ENCODE measurements around the gene CYP11A1.

Gene CYP11A1

GRCh38 chr15:74387141-74387541 lies 19.7 kb upstream of the CYP11A1 start:
- DNase-seq, result no peak

DNA sequence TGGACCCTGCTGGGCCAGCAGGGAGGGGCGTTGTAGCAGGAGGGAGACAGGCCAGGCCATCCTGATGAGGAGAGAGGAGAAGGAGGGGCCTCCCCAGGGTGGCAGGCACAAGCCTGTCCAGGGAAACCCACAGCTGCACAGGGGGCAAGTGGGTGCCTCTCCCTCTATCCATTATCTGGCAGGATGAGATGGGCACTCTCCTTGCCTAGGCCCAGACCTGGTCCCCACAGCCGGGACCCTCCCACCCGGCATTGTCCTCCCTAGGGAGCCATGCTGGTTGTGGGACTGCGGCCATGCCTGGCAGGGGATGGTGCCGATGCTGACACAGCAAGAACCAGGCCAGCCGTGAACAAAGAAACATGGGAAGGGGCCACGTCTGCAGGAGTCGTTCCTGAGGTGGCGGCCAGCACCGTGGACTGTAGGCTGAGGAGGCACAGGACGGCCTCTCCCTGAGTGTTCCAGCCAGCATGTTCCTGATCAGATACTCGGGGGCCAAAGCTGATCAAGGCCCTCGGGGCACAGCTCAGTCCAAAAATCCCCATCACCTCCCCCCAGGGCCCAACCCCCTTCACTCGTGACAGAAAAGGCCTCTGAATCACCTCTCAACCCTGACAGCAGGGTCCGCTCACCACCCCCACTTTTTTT lies 19.2 kb upstream of the CYP11A1 start:
- DNase-seq, result no peak

- DNase-seq, result no peak
These were observed 18.3 kb upstream of the CYP11A1 start for GRCh38 chr15:74385733-74386132.

- peak; percentile 75 for DNase-seq
These were observed 17.6 kb upstream of the CYP11A1 start for GRCh38 chr15:74384881-74385643.

DNA sequence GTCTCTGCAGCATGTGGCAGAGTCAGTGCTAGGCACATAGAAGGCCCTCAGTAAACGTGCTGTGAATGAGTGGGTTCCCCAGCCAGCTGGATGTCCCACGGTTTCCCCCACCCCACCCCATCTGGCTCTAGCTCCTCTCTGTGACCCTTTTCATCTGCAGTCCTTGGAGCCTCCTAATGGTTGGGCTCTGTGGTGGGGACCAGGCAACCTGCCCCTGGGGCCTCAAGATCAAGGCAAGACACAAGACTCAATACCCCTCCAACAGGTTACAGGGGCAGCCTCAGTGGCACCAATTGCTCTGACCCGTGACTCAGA lies 17.1 kb upstream of the CYP11A1 start:
- DNase-seq, result no peak

- DNase-seq, result no peak
These were observed 16.5 kb upstream of the CYP11A1 start for GRCh38 chr15:74383695-74384565.

DNA sequence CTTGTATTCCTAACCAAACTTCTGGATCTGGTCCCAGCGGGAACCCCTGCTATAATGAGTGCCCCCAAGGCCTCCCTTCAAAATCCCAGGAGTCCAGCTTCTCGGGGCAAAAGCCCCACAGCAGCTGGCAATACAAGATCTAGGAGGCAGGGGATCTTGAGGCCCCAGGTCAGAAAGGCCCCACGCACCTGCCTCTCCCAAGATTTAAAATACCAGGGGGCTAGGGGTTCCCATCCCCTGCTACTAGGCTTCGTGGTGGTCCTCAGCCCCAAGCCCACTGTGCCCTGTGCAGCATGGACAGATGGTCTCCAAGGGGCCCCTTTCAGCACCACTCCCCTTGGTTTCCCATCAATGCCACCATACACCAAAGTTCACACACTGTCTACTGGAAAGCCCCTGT lies 15.8 kb upstream of the CYP11A1 start:
- no peak for DNase-seq

- peak; percentile 88 for DNase-seq
These were observed 14.8 kb upstream of the CYP11A1 start for GRCh38 chr15:74382004-74382816.

- no peak for DNase-seq
These were observed 14.0 kb upstream of the CYP11A1 start for GRCh38 chr15:74381481-74381880.

- no peak for DNase-seq
These were observed 13.7 kb upstream of the CYP11A1 start for GRCh38 chr15:74381190-74381453.

GRCh38 chr15:74380361-74381189 lies 13.1 kb upstream of the CYP11A1 start:
- DNase-seq, result no peak

DNA sequence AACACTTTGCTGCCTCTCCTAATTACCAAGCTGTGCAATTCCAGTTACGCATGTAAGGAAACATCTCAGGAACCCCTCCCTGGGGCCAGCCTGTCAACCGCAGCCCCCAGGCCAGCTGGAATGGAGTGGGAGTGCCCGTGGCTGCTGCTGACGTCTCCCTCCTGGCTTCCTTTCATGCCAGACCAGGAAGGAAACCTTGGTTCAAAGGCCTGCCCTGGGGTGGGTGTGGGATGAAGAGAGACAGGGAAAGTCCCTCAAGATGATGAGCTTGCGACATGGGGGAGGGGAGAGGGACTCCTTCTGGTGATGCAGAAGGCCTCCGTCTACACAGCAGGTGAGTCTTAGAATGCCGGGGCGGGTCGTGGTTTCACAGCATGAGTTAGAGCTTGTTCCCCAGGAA lies 11.4 kb upstream of the CYP11A1 start:
- no peak for DNase-seq

DNA sequence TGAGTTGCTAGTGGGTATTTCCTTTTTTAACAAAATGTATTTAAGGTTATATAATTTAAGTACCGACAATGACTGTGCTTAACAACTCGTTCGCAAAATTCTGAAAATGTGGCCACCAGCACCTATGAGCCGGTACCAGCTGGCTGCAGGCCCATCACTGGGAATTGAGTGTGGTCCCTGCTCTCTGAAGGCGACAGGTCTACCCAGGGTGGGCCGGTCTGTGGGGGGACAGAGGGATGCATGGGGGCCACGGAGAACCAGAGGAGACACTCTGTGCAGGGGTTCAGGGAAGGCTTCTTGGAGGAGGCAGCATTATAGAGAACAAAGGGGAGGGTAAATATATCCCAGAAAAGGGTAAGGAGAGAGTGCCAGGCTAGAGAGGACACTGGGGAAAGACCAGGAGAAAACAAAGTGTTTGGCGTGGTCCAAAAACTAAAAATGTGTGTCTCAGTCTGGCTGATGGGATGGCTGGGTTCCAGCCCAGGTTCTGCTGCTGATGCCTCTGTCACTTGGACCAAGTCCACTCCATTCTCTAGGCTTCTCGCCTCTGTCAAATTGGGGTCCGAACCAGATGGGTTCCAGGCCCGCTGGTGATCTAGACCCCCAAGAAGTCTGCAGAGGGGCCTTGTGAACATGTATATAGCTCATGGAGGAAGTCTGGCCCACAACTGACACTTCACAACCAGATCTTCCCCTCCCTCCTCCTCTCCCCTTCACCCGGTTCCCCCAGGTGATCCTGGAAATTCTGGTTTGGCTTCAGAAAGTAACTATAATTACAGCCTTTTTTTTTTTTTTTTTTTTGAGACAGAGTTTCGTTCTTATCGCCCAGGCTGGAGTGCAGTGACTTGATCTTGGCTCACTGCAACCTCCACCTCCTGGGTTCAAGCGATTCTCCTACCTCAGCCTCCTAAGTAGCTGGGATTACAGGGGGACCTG lies 10.7 kb upstream of the CYP11A1 start:
- DNase-seq, result no peak

DNA sequence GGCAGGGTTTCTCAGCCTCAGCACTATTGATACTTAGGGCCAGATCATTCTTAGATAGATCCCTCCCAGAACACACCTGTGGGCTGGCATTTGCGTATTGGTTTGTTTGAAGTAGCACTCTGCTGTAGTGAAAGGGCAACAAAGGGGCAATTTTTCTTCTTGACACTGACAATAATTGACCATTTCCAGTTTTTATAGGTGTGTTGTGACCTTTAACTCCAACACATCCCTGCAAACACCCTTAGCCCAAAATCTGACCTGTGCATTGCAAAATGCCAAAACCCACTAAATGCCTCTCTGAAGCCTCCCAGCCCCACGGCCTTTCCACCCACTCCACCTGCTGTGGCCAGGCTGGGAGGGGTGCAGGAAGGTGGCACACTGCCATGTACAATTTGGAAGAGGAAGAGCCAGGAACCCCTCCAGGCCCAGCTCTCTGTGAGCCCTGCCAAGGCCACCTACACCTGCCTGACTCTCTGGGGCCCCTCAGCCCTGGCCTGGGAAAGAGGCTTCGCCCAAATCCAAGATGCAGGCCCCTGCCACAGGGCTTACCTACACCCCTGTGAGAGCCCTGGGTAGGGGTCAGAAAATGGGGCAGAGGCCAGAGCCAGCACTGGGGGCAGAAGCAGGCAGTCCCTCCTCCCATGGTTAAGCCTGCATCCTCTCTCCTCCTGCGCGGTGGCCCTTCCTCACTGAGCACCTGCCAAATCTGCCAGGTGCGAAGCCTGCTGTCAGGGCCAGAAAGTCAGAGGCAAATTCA lies 9.6 kb upstream of the CYP11A1 start:
- no peak for DNase-seq

- DNase-seq, result no peak
These were observed 8.8 kb upstream of the CYP11A1 start for GRCh38 chr15:74376226-74376625.

DNA sequence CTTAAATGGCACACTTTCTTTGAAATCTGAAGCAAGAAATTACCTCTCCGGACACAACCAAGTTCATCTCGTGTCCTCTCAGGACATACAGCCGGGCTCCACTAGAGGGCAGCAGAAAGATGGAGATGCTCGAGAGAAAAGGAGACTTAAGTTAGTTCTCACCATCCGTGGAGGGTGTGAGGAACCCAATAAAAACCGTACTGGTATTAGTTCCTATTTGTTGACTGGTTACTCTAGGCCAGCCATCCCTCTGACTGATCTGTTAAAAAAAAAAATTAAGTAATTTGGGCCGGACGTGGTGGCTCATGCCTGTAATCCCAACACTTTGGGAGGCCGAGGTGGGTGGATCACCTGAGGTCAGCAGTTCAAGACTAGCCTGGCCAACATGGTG lies 7.9 kb upstream of the CYP11A1 start:
- DNase-seq, result peak; percentile 89

- DNase-seq, result no peak
These were observed 7.3 kb upstream of the CYP11A1 start for GRCh38 chr15:74374648-74375302.

DNA sequence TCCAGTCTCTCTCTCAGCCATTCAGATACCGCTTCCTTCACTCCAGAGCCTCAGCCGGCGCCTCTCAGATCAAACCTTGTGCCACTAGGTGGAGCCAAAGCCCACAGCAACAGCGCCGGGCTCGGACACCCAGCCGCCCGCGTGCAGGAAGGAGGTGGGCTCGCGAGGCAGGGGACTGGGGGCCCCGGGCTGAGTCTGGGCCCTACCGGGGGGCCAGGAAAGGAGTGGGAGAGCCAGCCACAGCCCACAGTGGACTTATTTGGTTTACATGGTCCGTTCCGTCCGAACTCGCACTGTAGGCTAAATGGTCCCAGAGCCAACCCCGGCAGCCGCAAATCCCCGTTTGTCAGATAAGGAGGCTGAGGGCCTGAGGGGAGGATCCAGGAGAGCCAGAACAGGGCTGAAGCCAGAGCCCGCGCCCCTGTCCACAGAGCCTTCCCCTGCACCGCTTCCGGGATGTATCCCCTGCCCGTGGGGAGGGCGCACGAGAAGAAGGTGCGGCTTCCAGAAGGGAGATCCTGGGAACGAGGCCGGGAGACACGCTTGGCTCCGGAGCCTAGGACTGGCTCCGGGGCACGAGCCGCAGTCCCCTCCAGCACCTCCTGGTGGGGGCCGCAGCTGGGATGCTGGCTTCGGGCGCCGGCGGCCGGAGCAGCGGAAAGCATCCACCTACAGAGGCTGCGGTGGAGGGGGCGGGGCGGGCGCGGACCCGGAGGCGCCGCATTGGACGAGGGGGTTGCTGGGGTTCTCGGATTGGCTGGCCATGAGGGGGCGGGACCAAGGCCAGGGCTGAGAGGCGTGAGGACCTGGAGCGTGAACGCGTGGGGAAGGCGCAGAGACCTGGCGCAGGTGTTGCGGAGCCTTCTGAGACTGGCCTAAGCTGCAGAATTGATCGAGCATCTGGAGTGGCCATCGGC lies 6.5 kb upstream of the CYP11A1 start:
- DNase-seq, result peak; percentile 88

Measured in hematopoietic multipotent progenitor cell treated with erythropoietin and hydrocortisone succinate and interleukin-3 and kit ligand, for 8 days (in vitro differentiated cells).